Measurements from ENCODE around the gene OR4L1. TPM values are rescaled to one million over a fixed set of nuclear protein-coding genes. Genes with fewer than 3 reads are reported as not detected.

The OR4L1 gene, protein sequence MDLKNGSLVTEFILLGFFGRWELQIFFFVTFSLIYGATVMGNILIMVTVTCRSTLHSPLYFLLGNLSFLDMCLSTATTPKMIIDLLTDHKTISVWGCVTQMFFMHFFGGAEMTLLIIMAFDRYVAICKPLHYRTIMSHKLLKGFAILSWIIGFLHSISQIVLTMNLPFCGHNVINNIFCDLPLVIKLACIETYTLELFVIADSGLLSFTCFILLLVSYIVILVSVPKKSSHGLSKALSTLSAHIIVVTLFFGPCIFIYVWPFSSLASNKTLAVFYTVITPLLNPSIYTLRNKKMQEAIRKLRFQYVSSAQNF
- total RNA-seq: not detected
- long read RNA-seq, donor 1: 0 reads
- long read RNA-seq, donor 2: 0 reads

DNA sequence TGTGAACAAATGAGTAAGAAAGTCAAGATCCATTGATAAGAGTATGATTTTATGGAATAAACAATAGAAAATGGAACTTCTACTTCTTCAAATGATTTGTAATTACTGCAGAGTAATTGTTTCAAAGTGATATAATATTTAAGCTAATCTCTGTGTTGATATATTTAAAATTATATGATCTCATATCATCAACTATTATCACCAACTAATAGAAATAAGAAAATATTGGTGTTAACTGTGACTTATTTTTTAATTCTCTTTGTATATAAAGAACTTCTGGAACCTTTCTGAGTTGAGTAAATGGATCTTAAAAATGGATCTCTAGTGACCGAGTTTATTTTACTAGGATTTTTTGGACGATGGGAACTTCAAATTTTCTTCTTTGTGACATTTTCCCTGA is at the start of gene OR4L1:
OR4L1 (plus strand) TSS at position 301 of the 400 bp plus-strand sequence; CDS start at position 301, 0 bp downstream.
- Histone ChIP-seq H3K36me3 (ENCODE audit: low read depth) (no peaks in the 10 kb centered on the region), H3K9me3 (peaks cover 46% of the 10 kb centered on the region), H3K4me3 (no peak within 1 kb of the TSS), H3K4me1 (ENCODE audit: low read depth) (no peaks in the 10 kb centered on the region)
- DNase-seq: no peak
- intact Hi-C loops (cut with DNase I, micrococcal nuclease): no loop called here
- TF ChIP-seq, protein P1, sequence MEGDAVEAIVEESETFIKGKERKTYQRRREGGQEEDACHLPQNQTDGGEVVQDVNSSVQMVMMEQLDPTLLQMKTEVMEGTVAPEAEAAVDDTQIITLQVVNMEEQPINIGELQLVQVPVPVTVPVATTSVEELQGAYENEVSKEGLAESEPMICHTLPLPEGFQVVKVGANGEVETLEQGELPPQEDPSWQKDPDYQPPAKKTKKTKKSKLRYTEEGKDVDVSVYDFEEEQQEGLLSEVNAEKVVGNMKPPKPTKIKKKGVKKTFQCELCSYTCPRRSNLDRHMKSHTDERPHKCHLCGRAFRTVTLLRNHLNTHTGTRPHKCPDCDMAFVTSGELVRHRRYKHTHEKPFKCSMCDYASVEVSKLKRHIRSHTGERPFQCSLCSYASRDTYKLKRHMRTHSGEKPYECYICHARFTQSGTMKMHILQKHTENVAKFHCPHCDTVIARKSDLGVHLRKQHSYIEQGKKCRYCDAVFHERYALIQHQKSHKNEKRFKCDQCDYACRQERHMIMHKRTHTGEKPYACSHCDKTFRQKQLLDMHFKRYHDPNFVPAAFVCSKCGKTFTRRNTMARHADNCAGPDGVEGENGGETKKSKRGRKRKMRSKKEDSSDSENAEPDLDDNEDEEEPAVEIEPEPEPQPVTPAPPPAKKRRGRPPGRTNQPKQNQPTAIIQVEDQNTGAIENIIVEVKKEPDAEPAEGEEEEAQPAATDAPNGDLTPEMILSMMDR (IDR thresholded peaks at IDR 0.05): no peak
- ATAC-seq: no peak

DNA sequence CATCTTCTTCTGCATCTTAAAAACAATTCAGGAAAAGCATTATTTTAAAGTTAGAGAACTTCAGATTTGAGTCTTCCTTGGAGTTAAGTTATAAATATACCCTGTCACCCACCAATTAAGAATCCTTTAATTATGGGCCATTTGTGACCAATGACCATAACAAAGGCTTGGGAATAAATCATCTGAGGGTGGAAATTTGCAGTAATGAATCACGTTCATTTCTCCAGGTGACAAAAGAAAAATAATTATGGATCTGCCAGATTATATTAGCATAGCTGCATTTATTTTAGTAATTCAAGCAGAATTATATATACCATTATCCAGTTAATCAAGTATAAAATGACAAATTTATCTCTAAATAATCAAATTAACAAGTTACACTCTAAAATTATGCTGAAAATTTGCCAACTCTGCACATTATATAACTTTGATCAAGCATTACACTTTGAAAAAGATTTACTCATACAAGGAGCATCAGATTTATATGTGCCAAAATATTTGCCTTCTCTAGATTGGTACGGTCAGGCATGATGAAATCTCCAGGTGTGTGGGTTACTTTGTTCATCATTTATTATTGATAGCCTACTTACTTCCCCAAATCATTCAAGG is 40.5 kb upstream of the OR4L1 start, which contains the start of gene OR4K14:
OR4K14 (minus strand) TSS at position 51 of the 609 bp plus-strand sequence. CDS start 4,114 bp downstream, outside the sequence.
- Histone ChIP-seq H3K9me3 (peaks cover 39% of the 10 kb centered on the region), H3K36me3 (ENCODE audit: low read depth) (no peaks in the 10 kb centered on the region), H3K4me1 (ENCODE audit: low read depth) (no peaks in the 10 kb centered on the region), H3K4me3 (no peak within 1 kb of the TSS)
- DNase-seq (no peak), ATAC-seq (no peak)
- TF ChIP-seq, protein P1 (IDR thresholded peaks at IDR 0.05): no peak
- intact Hi-C loops (cut with DNase I, micrococcal nuclease): no loop called here

DNA sequence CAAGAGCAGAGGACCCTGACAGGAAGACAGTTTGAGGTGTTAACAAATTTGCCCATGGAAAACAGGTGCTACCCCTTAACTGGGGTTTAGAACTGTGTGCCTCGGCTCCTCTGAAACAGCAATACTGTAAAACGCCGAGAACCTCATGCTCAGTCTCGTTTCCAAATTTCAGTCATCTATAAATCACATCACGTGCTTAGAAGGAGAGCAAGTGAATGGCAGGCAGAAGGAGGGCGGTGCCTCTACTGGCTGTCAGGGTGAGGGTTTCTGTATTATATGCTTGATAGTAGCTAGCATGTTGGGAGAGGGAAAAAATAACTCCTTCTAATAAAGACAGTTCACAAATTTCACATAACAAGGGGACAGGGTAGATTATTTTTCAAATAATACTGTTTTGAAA is 28.8 kb upstream of the OR4L1 start:
- DNase-seq (no peak), ATAC-seq (no peak)
- Histone ChIP-seq H3K4me1 (ENCODE audit: low read depth) (no peaks in the 10 kb centered on the region), H3K36me3 (ENCODE audit: low read depth) (no peaks in the 10 kb centered on the region), H3K4me3 (no peak overlapping the region), H3K9me3 (peaks cover 34% of the 10 kb centered on the region)
- intact Hi-C loops (cut with DNase I, micrococcal nuclease): no loop called here
- TF ChIP-seq, protein P1 (IDR thresholded peaks at IDR 0.05): no peak

DNA sequence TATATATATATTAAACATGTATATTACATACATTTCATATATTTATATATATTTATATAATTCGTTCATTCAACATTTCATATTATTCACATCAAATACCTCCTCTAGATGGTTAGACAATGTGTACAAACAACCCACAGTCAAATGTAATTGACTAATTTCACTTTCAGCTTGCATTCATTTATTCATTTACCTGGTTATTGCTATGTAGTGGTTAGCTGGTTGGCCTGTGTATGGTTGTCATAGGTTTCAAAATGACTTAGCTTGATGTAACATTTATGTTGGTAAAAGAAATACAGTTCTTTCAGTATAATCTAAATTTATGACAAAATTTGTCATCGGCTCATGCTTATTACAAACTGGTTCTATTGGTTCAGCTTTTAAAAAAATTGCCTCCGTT is 24.4 kb upstream of the OR4L1 start:
- intact Hi-C loops (cut with DNase I, micrococcal nuclease): no loop called here
- H3K36me3 ChIP-seq (ENCODE audit: low read depth): no peaks in the 10 kb centered on the region
- DNase-seq (no peak), ATAC-seq (no peak)
- H3K4me1 ChIP-seq (ENCODE audit: low read depth): no peaks in the 10 kb centered on the region
- TF ChIP-seq, protein P1 (IDR thresholded peaks at IDR 0.05): no peak
- no peak overlapping the region for H3K4me3 ChIP-seq
- H3K9me3 ChIP-seq: peaks cover 11% of the 10 kb centered on the region

DNA sequence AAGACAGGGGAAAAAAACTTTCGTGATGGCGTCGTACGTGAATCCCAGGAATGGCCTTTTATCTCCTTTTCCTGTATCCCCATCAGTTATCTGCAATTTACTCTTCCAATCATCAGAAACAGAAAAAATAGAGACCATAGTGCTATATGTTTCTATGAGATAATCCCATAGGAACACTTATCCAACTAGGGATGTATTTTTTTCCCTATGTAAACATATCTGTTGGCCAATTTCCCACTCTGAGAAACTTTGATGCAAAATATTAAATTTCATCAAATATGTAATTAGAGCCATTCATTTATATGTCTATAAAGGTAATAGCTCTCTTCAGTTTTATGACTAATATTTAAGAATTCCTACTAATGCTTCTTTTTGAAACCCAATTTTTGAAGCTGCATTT is 23.9 kb upstream of the OR4L1 start, which contains the start of gene OR4K13:
OR4K13 (minus strand) TSS at position 101 of the 400 bp plus-strand sequence. CDS start 1,280 bp downstream, outside the sequence.
- ATAC-seq: no peak

More for the DNA sequence above, 23.9 kb upstream of the OR4L1 start, which contains the start of gene OR4K13:
- intact Hi-C loops (cut with DNase I, micrococcal nuclease): no loop called here
- no peak within 1 kb of the TSS for H3K4me3 ChIP-seq
- no peaks in the 10 kb centered on the region for H3K4me1 ChIP-seq (ENCODE audit: low read depth)
- TF ChIP-seq, protein P1 (IDR thresholded peaks at IDR 0.05): no peak
- DNase-seq: no peak
- H3K9me3 ChIP-seq: peaks cover 10% of the 10 kb centered on the region
- no peaks in the 10 kb centered on the region for H3K36me3 ChIP-seq (ENCODE audit: low read depth)
